ENCODE measurements around the gene CCL7.

DNA sequence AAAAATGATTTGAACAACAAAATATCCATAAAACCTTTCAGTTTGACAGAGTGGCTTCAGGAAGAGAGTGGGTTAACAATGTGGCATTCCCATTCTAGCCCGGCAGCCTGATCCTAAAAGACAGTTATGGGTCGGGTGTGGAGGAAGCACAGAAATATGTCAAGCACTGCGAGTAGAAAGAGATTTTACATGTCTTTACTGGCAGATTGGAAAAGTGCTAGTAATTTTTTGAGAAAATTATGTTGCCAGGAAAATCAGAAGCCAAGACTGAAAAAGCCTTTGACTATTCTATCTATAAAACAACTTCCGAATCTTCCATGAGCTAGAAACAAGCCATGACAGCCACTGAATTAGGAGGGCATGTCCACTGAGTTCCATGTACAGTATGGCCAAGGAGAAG, 9.2 kb upstream of the CCL7 start:
- TF ChIP-seq, protein P1, sequence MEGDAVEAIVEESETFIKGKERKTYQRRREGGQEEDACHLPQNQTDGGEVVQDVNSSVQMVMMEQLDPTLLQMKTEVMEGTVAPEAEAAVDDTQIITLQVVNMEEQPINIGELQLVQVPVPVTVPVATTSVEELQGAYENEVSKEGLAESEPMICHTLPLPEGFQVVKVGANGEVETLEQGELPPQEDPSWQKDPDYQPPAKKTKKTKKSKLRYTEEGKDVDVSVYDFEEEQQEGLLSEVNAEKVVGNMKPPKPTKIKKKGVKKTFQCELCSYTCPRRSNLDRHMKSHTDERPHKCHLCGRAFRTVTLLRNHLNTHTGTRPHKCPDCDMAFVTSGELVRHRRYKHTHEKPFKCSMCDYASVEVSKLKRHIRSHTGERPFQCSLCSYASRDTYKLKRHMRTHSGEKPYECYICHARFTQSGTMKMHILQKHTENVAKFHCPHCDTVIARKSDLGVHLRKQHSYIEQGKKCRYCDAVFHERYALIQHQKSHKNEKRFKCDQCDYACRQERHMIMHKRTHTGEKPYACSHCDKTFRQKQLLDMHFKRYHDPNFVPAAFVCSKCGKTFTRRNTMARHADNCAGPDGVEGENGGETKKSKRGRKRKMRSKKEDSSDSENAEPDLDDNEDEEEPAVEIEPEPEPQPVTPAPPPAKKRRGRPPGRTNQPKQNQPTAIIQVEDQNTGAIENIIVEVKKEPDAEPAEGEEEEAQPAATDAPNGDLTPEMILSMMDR (IDR thresholded peaks at IDR 0.05; ENCODE audit: insufficient read depth, low read length), result no peak
- TF ChIP-seq SPI1 (IDR thresholded peaks at IDR 0.05; ENCODE audit: borderline replicate concordance, low read depth) (no peak), POLR2AphosphoS5 (IDR thresholded peaks at IDR 0.05; ENCODE audit: low read depth) (no peak)

Data from HL-60 (cell line).